ENCODE data around the gene TRIM9. TPM values are rescaled to one million over a fixed set of nuclear protein-coding genes. Genes with fewer than 3 reads are reported as not detected.

TRIM9 gene
- total and polyA plus RNA-seq, 2 experiments from 2014 or later, result 4.4 to 6.2 TPM

GRCh38 chr14:51084962-51085361 lies 9.9 kb downstream of the TRIM9 start:
- Histone ChIP-seq H4K20me1 (replicated peaks; ENCODE audit: insufficient read depth) (no peaks in the 10 kb centered on the region), H3K4me2 (no peak overlapping the region), H3K4me3 (no peak overlapping the region), H3K36me3 (ENCODE audit: insufficient read depth) (no peaks in the 10 kb centered on the region), H3K4me1 (ENCODE audit: insufficient read depth) (no peaks in the 10 kb centered on the region), H3K27ac (ENCODE audit: low read depth) (no peak overlapping the region), H3K79me2 (replicated peaks; ENCODE audit: insufficient read depth) (no peaks in the 10 kb centered on the region), H3K27me3 (ENCODE audit: insufficient read depth) (no peaks in the 10 kb centered on the region), H3K9me2 (ENCODE audit: insufficient read depth) (no peaks in the 10 kb centered on the region), H2AFZ (no peak overlapping the region), H3F3A (replicated peaks; ENCODE audit: low read depth) (no peaks in the 10 kb centered on the region)
- H3K9me3 Mint-ChIP-seq, result no peaks in the 10 kb centered on the region
- no peak overlapping the region for H3K4me3 Mint-ChIP-seq
- H3K27me3 Mint-ChIP-seq (ENCODE audit: insufficient read depth, low read depth, poor library complexity), result peaks cover 2% of the 10 kb centered on the region
- no peak overlapping the region for H3K27ac Mint-ChIP-seq
- peaks cover 10% of the 10 kb centered on the region for H3K4me1 Mint-ChIP-seq
- DNase-seq (ENCODE audit: low spot score) (no peak), ATAC-seq (no peak)
- TF ChIP-seq EZH2 (IDR thresholded peaks at IDR 0.05; ENCODE audit: low read depth, unreplicated experiment) (no peak), ZNF114 (CRISPR knock-in tag; IDR thresholded peaks at IDR 0.05) (no peak), CREB1 (CRISPR knock-in tag; IDR thresholded peaks at IDR 0.05; ENCODE audit: low read depth) (no peak), ETS1 (IDR thresholded peaks at IDR 0.05) (no peak), ZNF331 (CRISPR knock-in tag; IDR thresholded peaks at IDR 0.05; ENCODE audit: low read depth) (no peak), REST (IDR thresholded peaks at IDR 0.05; ENCODE audit: unreplicated experiment) (no peak), POLR2AphosphoS5 (IDR thresholded peaks at IDR 0.05; ENCODE audit: low read depth) (no peak), STAT1 (IDR thresholded peaks at IDR 0.05; ENCODE audit: unreplicated experiment) (no peak), EZH2phosphoT487 (IDR thresholded peaks at IDR 0.05; ENCODE audit: unreplicated experiment) (no peak), ZNF462 (CRISPR knock-in tag; IDR thresholded peaks at IDR 0.05) (no peak), JUNB (IDR thresholded peaks at IDR 0.05; ENCODE audit: unreplicated experiment) (no peak), CTCF (conservative IDR thresholded peaks at IDR 0.05; ENCODE audit: low read depth in 2 of 2) (no peak), NANOG (IDR thresholded peaks at IDR 0.05; ENCODE audit: borderline replicate concordance) (no peak)
- H3K36me3 Mint-ChIP-seq (ENCODE audit: low read depth), result no peaks in the 10 kb centered on the region
